K562 (cell line): ENCODE measurements around the gene GALNS. TPM values are rescaled to one million over a fixed set of nuclear protein-coding genes. Genes with fewer than 3 reads are reported as not detected.

Experiments used
- BCOR ChIP-seq: fragments of 450-650 bp; IDR thresholded peaks from 2 replicates; pipeline ENCODE4 v1.6.1; 2016
- CEBPG ChIP-seq, 3 experiments: fragments of 200-800 bp in 1 of 3; sonication (Bioruptor generic) in 1 of 3; sonication (generic) in 1 of 3; formaldehyde crosslinking in 1 of 3; IDR thresholded peaks in 2 of 3; conservative IDR thresholded peaks in 1 of 3; 2 replicates each; pipeline versions ENCODE4 v1.6.1 to v1.8.0; 2016 to 2022; ENCODE audit warnings: missing compliant biosample characterization in 2 of 3, missing genetic modification characterization in 2 of 3, mild to moderate bottlenecking in 1 of 3, missing genetic modification reagents in 1 of 3
- HDAC1 ChIP-seq, 2 experiments: fragments of 450-650 bp; IDR thresholded peaks; 2 replicates each; pipeline ENCODE4 v1.6.1; 2016 to 2017; ENCODE audit warnings: inconsistent platforms in 1 of 2, mild to moderate bottlenecking in 1 of 2, moderate library complexity in 1 of 2
- MAZ ChIP-seq, 2 experiments: fragments of 450-650 bp in 1 of 2; sonication (generic) in 1 of 2; formaldehyde crosslinking; IDR thresholded peaks in 1 of 2; conservative IDR thresholded peaks in 1 of 2; 2 replicates each; pipeline versions ENCODE4 v1.4.0 to v1.5.0; 2020; ENCODE audit warnings: mild to moderate bottlenecking in 1 of 2, missing genetic modification reagents in 1 of 2
- POLR2A ChIP-seq: fragments of 450-650 bp; conservative IDR thresholded peaks from 2 replicates; pipeline ENCODE4 v1.6.1; 2016
- SMAD2 ChIP-seq: fragments of 150-350 bp; IDR thresholded peaks from 2 replicates; pipeline ENCODE4 v1.6.1; 2014; ENCODE audit warnings: low read depth, mild to moderate bottlenecking, low read length
- SNRNP70 ChIP-seq: fragments of 200-400 bp; formaldehyde crosslinking; optimal IDR thresholded peaks from 2 replicates; pipeline ENCODE3; 2017; ENCODE audit warnings: low read depth, low read length
- TAF1 ChIP-seq: IDR thresholded peaks from 2 replicates; pipeline ENCODE4 v1.6.1; 2011; ENCODE audit warnings: mild to moderate bottlenecking, low read length, moderate library complexity; ENCODE audit not compliant: insufficient read depth, control insufficient read depth, severe bottlenecking; ENCODE audit errors: extremely low read depth
- ZFP36 ChIP-seq: fragments of 150-350 bp; IDR thresholded peaks from 2 replicates; pipeline ENCODE4 v1.6.1; 2018; ENCODE audit warnings: low read length, low read depth; ENCODE audit not compliant: partially characterized antibody
- polyA plus RNA-seq, 8 experiments: library from polyadenylated mRNA; depleted of rRNA in 4 of 8; stranded (reverse) in 5 of 8; unstranded in 3 of 8; fragments of >200 nt; fragmentation: Nextera tagmentation in 2 of 8; fragmentation: Illumina TruSeq in 1 of 8; extraction: Ambion mirVana in 2 of 8; extraction: Trizol in 1 of 8; gene quantifications; 2 replicates each; pipeline versions ENCODE4 v1.2.1 to v1.2.3, GENCODE V29; 2011 to 2014; ENCODE audit warnings: inconsistent platforms in 1 of 8, missing spikeins in 1 of 8
- total RNA-seq, 7 experiments: library from RNA; depleted of rRNA in 6 of 7; stranded (reverse); fragments of >200 nt in 6 of 7; fragmentation: Illumina TruSeq in 2 of 7; extraction: Trizol in 2 of 7; gene quantifications; 2 replicates each; pipeline versions ENCODE4 v1.2.1 to v1.2.3, GENCODE V29; 2011 to 2021; ENCODE audit warnings: low replicate concordance in 1 of 7
- TF ChIP-seq, protein P1 (sequence below): fragments of 450-650 bp; IDR thresholded peaks from 2 replicates; pipeline ENCODE4 v1.6.1; 2018; ENCODE audit not compliant: partially characterized antibody
- TF ChIP-seq, protein P2 (sequence below): fragments of 450-650 bp; IDR thresholded peaks from 2 replicates; pipeline ENCODE4 v1.6.1; 2016; ENCODE audit warnings: mild to moderate bottlenecking, moderate library complexity

Gene GALNS
- total and polyA plus RNA-seq, 9 of the 15 experiments (the other 6 are each of a cell fraction or from before 2014, with no cell fraction given), result 0.38 to 13.2 (median 4.3) TPM

DNA sequence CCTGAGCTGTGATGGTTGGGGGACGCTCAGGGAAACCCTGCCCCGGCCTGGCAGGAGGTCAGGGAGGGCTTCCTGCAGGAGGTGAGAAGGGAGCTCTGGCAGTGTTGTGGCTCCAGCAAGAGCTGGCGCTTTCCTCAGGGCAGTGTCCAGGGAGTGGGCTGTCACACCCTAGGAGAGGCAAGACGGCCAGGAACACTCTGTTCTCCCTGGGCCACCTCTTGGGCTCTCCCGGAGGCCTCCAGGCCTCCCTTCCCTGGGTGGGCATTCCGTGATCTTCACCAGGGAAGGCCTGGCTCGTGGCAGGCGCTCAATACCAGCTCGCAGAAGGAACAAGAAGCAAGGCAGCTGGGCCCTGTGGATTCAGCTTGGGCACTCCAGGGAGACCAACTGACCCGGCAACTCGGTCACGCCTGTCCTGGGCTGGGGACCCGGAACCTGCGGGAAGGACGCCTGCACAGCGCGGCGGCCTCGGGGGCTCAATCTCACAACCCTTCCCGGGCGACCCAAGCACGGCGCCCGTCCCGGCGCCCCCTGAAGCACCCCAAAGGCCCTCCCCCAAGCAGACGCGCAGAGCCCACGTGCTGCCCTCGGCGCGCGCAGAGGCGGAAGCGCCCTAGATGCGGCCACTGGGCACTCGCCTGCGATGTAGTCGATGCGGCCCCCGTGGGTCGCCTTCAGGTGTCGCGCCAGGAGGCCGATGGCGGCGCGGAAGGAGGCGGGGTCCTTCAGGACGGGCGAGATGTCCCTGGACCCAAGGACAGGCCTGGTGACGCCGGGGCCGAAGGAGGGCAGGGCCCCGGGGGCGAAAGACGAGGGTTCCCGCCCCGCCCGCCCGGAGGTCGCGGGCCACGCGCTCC, 45.6 kb downstream of the GALNS start (continued):
- TF ChIP-seq BCOR (peak; percentile 47; the same call in 1 of the 2 replicates), TAF1 (no peak), CEBPG (CRISPR knock-in tag; IDR thresholded peaks at IDR 0.05) (0 out of 2 replicates have a peak, but pooled peaks have one; percentile 13), CEBPG (tag; conservative IDR thresholded peaks at IDR 0.05 in 1 of 2, IDR thresholded peaks at IDR 0.05 in 1 of 2) (no peak), SMAD2 (no peak), HDAC1 (IDR thresholded peaks at IDR 0.05) (peak in 1 of 2 experiments; percentile 94; a peak in 2 of 4 replicates), MAZ (CRISPR knock-in tag; conservative IDR thresholded peaks at IDR 0.05 in 1 of 2, IDR thresholded peaks at IDR 0.05 in 1 of 2) (peak in 1 of 2 experiments; percentile 52; a peak in 2 of 4 replicates), ZFP36 (peak; percentile 94), SNRNP70 (peak; percentile 59), POLR2A (no peak)
- TF ChIP-seq, protein P1, sequence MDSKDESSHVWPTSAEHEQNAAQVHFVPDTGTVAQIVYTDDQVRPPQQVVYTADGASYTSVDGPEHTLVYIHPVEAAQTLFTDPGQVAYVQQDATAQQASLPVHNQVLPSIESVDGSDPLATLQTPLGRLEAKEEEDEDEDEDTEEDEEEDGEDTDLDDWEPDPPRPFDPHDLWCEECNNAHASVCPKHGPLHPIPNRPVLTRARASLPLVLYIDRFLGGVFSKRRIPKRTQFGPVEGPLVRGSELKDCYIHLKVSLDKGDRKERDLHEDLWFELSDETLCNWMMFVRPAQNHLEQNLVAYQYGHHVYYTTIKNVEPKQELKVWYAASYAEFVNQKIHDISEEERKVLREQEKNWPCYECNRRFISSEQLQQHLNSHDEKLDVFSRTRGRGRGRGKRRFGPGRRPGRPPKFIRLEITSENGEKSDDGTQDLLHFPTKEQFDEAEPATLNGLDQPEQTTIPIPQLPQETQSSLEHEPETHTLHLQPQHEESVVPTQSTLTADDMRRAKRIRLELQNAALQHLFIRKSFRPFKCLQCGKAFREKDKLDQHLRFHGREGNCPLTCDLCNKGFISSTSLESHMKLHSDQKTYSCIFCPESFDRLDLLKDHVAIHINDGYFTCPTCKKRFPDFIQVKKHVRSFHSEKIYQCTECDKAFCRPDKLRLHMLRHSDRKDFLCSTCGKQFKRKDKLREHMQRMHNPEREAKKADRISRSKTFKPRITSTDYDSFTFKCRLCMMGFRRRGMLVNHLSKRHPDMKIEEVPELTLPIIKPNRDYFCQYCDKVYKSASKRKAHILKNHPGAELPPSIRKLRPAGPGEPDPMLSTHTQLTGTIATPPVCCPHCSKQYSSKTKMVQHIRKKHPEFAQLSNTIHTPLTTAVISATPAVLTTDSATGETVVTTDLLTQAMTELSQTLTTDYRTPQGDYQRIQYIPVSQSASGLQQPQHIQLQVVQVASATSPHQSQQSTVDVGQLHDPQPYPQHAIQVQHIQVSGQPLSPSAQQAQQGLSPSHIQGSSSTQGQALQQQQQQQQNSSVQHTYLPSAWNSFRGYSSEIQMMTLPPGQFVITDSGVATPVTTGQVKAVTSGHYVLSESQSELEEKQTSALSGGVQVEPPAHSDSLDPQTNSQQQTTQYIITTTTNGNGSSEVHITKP, result peak; percentile 6
- TF ChIP-seq, protein P2, sequence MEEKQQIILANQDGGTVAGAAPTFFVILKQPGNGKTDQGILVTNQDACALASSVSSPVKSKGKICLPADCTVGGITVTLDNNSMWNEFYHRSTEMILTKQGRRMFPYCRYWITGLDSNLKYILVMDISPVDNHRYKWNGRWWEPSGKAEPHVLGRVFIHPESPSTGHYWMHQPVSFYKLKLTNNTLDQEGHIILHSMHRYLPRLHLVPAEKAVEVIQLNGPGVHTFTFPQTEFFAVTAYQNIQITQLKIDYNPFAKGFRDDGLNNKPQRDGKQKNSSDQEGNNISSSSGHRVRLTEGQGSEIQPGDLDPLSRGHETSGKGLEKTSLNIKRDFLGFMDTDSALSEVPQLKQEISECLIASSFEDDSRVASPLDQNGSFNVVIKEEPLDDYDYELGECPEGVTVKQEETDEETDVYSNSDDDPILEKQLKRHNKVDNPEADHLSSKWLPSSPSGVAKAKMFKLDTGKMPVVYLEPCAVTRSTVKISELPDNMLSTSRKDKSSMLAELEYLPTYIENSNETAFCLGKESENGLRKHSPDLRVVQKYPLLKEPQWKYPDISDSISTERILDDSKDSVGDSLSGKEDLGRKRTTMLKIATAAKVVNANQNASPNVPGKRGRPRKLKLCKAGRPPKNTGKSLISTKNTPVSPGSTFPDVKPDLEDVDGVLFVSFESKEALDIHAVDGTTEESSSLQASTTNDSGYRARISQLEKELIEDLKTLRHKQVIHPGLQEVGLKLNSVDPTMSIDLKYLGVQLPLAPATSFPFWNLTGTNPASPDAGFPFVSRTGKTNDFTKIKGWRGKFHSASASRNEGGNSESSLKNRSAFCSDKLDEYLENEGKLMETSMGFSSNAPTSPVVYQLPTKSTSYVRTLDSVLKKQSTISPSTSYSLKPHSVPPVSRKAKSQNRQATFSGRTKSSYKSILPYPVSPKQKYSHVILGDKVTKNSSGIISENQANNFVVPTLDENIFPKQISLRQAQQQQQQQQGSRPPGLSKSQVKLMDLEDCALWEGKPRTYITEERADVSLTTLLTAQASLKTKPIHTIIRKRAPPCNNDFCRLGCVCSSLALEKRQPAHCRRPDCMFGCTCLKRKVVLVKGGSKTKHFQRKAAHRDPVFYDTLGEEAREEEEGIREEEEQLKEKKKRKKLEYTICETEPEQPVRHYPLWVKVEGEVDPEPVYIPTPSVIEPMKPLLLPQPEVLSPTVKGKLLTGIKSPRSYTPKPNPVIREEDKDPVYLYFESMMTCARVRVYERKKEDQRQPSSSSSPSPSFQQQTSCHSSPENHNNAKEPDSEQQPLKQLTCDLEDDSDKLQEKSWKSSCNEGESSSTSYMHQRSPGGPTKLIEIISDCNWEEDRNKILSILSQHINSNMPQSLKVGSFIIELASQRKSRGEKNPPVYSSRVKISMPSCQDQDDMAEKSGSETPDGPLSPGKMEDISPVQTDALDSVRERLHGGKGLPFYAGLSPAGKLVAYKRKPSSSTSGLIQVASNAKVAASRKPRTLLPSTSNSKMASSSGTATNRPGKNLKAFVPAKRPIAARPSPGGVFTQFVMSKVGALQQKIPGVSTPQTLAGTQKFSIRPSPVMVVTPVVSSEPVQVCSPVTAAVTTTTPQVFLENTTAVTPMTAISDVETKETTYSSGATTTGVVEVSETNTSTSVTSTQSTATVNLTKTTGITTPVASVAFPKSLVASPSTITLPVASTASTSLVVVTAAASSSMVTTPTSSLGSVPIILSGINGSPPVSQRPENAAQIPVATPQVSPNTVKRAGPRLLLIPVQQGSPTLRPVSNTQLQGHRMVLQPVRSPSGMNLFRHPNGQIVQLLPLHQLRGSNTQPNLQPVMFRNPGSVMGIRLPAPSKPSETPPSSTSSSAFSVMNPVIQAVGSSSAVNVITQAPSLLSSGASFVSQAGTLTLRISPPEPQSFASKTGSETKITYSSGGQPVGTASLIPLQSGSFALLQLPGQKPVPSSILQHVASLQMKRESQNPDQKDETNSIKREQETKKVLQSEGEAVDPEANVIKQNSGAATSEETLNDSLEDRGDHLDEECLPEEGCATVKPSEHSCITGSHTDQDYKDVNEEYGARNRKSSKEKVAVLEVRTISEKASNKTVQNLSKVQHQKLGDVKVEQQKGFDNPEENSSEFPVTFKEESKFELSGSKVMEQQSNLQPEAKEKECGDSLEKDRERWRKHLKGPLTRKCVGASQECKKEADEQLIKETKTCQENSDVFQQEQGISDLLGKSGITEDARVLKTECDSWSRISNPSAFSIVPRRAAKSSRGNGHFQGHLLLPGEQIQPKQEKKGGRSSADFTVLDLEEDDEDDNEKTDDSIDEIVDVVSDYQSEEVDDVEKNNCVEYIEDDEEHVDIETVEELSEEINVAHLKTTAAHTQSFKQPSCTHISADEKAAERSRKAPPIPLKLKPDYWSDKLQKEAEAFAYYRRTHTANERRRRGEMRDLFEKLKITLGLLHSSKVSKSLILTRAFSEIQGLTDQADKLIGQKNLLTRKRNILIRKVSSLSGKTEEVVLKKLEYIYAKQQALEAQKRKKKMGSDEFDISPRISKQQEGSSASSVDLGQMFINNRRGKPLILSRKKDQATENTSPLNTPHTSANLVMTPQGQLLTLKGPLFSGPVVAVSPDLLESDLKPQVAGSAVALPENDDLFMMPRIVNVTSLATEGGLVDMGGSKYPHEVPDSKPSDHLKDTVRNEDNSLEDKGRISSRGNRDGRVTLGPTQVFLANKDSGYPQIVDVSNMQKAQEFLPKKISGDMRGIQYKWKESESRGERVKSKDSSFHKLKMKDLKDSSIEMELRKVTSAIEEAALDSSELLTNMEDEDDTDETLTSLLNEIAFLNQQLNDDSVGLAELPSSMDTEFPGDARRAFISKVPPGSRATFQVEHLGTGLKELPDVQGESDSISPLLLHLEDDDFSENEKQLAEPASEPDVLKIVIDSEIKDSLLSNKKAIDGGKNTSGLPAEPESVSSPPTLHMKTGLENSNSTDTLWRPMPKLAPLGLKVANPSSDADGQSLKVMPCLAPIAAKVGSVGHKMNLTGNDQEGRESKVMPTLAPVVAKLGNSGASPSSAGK, result peak; percentile 83
